Left cardiac atrium (tissue), 4 donors: Measurements from ENCODE around the gene ANXA6. TPM values are rescaled to one million over a fixed set of nuclear protein-coding genes. Genes with fewer than 3 reads are reported as not detected.
A peak's percentile ranks its signal among the peaks of the same experiment; 100 is the strongest.

Experiments used
- ATAC-seq, 2 donors: fragments of 200-7000 bp; cut with Tn5 transposase; one replicate each; pipeline ENCODE4 v1.9.1; 2020; ENCODE audit warnings: mild to moderate bottlenecking in 2 of 2, moderate library complexity in 2 of 2
- DNase-seq: peaks from one replicate; pipeline ENCODE4 v3.0.0-alpha.2; 2020
- intact Hi-C, 2 donors: fragments of 100-400 bp; cut with DNase I; formaldehyde crosslinking; loops; one replicate each; pipeline versions ENCODE4 v1.14.1 to v1.15.1; 2022 to 2023
- total RNA-seq, 2 donors: library from RNA; stranded (reverse); fragmentation: NEBNext Ultra II Directional; extraction: Animal tissue kit (Norgen Biotek cat#: 25700); gene quantifications; one replicate each; pipeline ENCODE4 v1.2.1, GENCODE V29; 2021
- donor health status: DM: no; HTN: yes; CAD: no.
- donor health status: DM: no; HTN: yes; CAD: no; lungs with severe emphysema.
- donor health status: DM: yes; HTN: yes; CAD: no.
- donor health status: Dilated cardiomyopathy.

The ANXA6 gene
- total RNA-seq, 2 donors from 2014 or later: 218 to 220 TPM

DNA sequence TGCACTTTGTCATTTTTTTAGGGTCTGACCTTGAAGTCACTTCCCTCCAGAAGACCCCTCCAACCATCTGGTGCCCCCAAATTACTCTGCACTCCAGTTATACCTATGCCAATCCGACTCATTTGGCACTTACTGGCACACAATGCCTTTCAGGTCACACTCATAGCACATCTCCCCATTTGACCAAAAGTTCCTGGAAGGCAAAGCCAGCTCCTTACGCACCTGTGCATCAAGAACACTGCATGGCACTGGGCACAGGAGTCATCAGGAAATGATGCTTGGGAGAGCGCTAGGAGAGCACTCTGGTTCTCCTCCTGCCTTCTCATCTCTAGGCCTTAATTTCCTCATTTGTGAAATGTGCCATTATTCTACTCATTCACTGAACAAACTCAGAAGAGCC lies 79.6 kb downstream of the ANXA6 start:
- no peak for DNase-seq

DNA sequence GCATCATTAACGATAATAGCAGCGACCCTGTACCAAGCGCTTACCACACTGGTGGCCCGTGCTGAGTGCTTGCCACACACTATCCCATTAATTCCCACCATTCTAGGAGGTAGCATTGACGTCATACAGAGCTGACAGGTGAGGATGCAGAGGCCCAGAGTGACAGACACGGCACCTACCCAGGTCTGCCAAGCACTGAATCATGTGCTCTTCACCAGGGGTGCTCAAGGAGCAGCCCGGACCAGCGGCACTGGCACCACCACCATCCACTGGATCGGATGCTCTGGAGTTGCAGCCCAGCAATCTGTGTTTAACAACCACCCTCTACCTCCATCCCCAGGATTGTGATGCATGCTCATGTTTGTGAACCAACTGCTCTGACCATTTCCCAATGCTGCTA lies 80.2 kb downstream of the ANXA6 start:
- ATAC-seq (no peak), DNase-seq (no peak)
- intact Hi-C loops: no loop called here

More for the DNA sequence above, 79.6 kb downstream of the ANXA6 start:
- intact Hi-C loops: no loop called here
- no peak for ATAC-seq

DNA sequence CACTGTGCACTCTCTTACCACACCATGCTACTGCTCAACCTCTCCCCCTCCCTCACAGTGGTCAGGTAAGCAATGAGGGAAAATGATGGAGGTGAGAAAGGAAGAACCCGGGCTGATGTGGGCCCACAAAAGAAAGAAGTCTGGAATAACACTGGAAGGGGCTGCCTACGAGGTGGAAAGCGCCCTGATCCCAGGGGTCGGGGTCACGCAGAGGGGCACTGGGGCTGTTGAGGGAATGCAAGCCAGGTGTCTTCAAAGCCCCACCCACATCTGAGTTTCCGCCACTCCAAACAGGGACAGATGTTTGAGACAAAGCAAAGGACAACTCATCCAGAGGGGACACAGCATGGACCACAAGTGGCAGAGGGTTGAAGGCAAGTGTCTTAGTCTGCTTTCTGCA lies 81.0 kb downstream of the ANXA6 start:
- intact Hi-C loops: no loop called here
- ATAC-seq: no peak
- no peak for DNase-seq

DNA sequence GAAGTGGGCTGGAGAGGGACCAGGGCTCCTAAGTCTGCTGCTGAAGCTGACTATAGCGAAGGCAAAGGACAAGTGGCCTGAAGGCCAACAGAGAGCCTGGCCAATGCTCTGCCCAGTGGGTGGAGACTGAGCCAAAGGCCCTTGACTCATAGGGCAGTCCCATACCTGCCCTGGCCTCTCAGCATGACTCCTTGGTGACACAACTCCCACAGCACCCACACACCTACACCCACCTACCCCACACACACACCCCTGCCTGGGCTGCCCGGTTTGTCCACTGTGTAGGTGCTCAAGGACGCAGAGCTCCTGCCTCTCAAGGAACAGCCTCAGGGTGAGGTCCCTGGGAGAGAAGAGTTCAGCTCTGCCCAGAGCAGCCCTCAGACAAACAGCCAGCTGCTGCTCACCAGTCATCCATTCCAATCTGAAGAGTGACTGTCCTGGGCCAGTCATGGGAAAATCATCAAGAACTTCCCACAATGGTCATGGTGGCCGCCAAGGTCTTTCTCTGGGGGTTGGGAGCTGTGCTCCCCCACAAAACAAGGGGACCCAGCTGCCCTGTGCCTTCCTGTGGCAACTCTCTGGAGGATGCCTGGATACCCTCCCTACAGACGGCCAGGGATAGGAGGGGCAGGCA lies 81.8 kb downstream of the ANXA6 start:
- ATAC-seq (peak in 1 of 2 donors; percentile 28), DNase-seq (no peak)
- intact Hi-C loops: no loop called here

DNA sequence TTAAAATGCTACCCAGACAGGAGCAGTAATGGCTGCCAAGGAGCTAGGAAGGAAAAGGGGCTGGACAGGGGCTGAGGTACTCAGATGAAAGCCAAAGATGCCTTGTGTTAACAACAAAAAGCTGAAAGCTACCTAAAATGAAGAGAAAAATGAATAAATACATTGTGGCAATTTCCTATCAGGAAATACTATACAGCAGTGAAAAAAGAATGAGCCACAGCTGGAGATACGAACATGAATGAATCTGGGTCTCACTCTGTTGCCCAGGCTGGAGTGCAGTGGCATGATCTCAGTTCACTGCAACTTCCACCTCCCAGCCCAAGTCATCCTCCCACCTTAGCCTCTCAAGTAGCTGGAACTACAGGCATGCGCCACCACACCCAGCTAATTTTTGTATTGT lies 83.0 kb downstream of the ANXA6 start:
- ATAC-seq (no peak), DNase-seq (no peak)
- intact Hi-C loops: no loop called here

DNA sequence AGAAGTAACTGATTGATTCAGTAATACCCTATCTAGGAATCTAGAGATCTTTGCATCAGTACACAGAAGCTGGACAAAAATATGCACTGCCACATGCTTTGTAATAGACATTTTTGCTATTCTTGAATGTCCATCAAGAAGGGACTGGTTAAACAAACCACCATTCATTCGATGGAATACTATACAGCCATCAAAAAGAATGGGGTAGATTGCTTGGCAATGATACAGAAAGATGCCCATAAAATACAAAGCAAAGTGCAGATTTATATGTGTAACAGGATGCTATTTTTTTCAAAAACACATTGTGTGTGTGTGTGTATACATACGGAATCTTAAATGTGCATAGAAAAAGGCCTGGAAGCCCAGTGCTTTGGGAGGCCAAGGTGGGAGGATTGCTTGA lies 84.3 kb downstream of the ANXA6 start:
- intact Hi-C loops: no loop called here
- ATAC-seq (no peak), DNase-seq (no peak)

DNA sequence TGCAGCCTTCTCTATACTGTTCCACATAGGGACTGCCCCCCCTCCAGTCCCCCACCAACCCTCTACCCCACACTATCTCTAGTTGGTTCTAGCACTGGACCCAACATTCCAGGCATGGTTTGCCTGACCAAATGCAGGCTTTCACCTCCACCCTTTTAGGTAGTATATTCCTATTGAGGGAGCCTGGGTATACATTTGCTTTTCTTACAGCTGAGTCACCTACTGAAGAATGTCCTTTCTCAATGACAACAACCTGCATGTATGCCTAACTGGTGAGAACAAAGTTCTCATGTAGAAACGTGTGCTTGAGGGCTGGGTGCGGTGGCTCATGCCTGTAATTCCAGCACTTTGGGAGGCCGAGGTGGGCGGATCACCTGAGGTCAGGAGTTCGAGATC lies 85.0 kb downstream of the ANXA6 start:
- ATAC-seq: no peak
- intact Hi-C loops: no loop called here
- DNase-seq: no peak

DNA sequence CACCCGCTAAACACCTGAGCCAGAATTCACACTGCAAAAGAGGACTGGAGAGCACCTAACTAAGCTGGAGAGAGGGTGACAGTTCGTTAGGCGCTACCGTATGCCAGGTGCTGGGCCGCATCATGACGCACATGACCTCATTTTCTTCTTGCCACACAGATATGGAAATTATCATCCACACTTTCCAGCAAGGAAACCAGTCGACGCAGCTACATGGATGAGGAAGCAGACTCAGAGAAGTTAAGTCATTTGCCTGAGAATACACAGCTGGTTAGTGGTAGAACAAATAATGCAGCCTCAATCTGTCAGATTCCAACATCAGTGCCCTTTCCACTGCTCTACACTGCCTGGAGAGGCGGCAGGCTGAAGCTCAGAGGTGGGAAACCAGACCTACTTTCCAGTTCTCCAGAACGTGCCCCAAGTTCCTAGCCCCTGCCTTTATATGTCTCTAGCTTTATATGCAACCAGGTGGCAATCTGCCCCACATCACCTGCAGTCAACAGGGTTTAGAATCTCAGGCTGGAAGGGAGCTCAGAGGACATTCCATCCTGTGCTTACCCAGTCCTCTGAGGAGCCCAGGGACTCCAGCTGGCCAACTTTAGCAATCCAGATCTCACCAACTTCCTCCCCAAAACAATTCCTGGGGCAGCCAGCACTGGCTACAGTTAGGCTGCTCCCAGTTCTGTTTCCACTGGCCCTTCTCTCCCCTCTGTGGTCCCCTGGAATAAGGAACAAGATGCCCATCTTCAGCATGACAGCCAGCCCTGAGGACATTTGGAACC lies 85.5 kb downstream of the ANXA6 start:
- intact Hi-C loops: no loop called here
- peak in 1 of 2 donors; percentile 25 for ATAC-seq
- DNase-seq: no peak

DNA sequence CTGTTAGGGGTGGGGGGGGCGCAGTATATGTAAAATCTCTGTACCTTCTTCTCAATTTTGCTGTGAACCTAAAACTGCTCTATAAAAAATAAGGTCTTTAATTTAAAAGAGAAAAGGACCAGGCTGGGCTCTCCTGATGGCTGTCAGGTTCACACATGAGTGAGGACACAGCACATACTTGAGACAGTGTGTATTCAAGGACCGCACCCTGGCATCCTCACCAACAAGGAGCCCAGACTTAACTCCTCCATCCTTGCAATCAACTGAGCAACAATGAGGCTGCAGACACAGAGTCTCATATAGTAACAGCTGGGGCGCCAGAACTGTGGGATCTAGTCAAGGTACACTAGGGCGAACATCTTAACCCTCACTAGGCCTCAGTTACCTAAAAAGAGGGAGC lies 86.6 kb downstream of the ANXA6 start:
- intact Hi-C loops: no loop called here
- ATAC-seq: no peak
- no peak for DNase-seq

DNA sequence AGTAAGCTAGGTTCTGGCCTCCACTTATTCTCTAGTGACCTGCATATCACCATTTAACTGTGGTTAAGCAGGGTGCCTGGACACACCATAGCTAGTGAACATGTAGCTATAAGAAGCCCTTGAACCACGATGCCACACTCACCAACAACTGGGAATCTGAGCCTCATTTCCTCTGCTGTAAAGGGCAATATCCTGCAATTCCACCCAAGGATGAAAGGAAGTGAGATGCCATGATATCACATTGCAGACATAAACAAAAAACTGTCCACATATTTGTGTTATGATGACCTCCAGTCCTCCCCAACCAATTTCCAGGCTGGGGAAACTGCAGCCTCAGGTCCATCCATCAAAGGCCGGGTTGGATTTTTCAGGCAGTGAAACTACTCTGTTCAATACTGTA lies 87.1 kb downstream of the ANXA6 start:
- no peak for ATAC-seq
- intact Hi-C loops: no loop called here
- no peak for DNase-seq

DNA sequence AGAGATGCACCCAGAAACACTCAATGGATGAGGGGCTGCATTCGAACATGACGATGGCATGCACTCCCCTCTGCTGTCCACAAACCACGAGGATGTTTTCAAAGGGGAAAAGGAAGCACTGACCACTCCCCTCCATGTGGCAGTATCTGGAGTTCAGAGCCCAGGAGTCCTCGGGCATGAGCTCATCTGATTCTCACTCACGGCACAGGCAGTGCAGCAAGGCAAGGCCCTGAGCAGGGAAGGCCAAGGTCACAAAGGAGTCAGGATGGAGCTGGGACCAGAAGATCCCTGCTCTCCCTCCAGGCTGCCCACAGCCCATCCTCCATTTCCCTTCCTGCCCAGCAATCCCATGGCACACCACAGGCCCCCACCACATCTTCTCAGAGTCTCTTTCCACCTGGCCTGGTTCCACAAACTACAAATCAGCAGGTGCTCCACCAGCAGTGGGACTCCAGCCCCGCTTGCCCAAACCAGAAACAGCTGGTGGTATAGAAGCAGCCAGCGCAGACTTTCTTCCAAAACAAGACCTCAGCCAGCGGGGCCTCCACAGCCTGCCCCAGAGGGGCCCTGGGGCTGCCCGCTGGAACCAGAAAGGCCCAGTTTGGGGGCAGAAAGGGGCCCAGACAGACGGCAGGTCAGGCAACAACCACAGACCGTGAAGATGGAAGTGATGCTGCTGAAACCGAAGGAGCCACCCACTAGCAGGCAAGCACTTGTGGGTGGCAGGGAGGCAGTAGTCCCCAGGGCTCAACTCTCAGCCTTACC lies 89.0 kb downstream of the ANXA6 start:
- intact Hi-C loops: no loop called here
- peak; percentile 28 to 53 for ATAC-seq
- DNase-seq: no peak

DNA sequence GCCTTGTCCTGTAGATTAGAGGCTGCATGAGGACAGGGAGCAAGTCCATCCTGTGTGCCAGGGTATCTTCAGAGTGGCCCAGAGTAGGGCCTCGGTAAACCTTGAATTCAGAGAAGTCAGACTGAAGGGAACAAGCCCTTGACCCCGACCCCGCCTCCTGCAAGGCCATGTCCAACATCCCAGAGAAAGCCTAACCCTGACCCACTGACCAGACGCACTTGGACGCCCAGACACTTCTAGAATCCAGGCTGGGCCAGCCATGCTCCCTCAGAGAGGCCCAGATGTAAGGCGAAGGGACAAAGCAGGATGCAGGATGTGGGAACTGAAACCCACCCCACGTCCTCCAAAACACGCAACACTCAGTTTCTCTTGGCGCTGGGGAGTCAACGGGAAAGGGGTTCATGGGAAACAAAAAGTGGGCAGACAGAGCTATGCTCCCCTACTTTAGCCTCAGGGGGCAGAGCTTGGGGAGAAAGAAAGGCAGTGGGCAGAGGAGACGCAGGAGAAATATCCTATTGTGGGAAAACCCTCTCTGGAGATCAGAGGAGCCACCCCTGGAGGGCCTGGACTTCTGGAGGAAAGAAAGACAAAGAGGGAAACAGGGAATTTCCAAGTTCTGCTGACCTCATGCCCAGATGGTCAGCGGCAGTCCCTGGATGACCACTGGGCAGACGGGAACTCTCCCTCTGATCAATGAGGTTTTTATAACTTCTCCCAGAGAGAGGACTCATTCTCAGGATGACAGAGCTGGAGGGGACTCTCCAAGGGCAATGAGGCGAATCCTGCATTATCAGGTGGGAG lies 89.7 kb downstream of the ANXA6 start:
- DNase-seq (no peak), ATAC-seq (no peak)
- intact Hi-C loops: no loop called here

DNA sequence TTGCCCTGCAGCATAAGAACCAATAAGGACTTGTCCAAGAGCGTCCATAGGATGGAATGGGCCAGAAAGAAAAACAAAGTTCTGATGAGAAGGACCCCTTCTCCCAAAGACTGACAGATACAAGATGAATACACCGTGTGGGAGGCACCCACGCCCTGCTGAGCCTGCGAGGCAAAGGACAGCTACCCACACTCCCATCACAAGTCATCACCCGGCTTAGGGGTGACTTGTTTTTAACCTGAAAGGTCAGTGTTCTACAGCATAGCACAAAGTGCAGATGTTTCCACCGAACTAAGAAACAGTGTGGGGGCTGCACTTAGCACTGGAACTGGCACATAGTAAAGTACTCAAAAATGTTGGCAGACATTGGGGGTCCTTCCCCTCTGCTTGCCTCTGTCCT lies 90.7 kb downstream of the ANXA6 start:
- no peak for ATAC-seq
- intact Hi-C loops: no loop called here

DNA sequence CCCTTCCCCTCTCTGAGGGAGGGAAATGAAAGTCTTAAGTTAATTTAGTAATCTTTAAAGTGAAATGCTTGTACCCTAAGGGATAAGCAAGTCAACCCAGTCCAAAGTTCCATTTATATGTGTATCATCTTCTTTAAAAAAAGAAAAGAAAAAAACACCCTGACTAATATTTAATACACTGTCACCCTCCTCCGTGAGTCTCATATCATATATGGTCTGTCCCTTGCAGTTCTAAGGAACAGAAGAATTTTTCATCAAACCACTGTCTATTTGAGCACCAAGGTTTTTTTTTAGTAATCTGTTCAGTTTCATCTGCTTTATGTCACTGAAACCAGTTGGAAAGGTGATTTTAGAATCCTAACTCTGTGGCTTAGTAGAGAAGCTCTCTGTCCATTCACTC lies 92.0 kb downstream of the ANXA6 start:
- intact Hi-C loops: no loop called here
- no peak for ATAC-seq

More for the DNA sequence above, 90.7 kb downstream of the ANXA6 start:
- DNase-seq: no peak

DNA sequence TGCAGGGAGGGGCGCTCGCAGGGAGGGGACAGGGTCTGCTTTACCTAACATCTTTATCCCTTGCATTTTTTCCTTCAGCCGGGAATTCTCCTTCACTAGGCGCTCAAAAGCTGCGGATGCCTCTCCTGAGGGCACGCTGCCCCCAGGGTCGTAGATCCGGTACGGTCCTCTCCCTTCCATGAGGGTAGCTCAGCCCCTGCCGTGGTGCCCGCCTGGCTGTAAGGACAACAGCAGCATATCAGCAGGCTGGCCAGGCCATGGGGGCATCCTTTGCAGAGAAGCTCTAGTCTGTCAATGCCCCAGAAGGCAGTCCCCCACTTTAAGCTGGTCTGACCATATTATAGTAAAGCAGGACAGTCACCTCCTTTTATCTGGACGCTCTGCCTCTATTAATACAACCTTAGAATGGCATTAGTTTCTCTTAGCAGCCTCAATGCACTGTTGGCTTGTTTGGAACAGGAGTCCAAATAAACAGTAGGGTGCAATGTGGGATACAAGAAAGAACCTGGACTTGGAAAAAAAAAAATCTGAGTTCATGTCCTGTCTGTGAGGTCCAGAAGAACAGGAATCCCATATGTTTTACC lies 92.6 kb downstream of the ANXA6 start:
- ATAC-seq: no peak
- intact Hi-C loops: no loop called here
- no peak for DNase-seq

More for the DNA sequence above, 92.0 kb downstream of the ANXA6 start:
- no peak for DNase-seq

DNA sequence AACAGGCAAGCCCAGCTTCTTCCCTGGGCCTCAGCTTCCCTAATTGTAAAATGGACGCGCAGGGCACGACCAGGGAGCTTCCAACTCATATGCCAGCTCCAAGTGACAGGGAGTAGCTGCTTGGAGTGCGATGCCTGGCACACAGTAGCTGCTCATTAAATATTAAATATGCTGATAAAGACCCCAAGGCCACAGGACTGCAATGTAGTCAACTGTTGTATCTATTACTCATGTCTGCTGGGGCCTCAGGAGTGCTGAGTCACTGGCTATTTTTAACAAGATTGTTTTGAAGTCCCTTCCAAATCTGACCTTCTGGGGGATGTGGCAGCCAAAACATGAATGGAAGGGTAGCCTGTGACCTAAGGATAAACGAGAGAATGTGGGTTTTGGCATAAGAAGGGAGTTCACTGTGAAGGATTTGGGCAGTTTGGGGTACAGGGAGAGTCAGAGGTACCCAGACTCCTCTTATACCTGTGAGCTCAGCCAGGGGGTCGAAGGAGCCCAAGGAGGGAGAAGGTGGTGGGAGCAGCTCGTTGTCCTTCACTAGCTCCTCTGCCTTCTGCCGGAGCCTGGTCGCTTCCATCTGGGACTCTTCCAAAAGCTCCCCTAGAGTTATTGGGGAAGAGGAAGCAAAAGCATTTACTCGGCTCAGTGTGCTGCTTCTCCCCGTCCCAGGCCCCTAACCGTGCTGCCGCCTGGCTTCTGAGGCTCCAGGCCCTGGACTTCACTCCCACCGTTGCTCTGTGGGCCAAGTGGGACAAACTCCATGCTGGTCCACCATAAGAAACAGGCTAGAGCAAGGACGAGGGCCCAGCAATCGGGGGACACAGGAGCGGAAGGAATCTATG lies 94.2 kb downstream of the ANXA6 start:
- ATAC-seq (peak; percentile 41 to 76), DNase-seq (no peak)
- intact Hi-C loops: no loop called here

DNA sequence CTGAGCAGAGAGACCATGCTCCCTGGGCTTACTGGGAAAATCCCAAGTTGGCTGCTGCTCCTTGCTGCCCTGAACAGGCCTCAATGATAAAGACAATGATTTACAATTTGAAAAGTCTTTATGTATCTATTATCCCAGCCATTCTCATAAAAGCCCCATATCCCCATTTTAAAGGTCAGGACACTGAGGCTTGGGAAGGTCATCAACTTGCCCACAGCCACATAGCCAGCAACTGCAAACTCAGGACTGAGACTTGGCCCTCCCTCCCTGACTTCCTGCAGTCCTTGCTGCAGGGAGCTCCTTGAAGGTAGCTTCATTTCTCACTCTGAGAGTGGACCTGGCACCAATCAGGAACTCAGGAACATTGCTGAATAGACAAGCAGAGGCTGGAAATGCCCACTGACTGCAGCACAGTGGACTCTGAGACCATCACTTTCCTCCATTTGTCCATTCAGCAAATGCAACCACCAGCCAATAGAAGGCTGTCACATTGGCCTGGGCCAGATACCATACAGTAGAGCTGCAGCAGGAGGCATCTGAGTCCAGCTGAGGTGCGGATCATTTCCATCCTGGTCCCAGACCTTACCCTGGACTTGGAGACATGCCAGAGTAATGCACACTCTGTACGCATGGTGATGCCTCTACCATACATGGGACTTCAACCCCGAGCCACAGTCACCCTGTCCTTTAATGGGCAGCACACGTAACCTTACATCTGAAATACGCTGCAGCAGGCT lies 95.0 kb downstream of the ANXA6 start:
- ATAC-seq (no peak), DNase-seq (no peak)
- intact Hi-C loops: no loop called here

DNA sequence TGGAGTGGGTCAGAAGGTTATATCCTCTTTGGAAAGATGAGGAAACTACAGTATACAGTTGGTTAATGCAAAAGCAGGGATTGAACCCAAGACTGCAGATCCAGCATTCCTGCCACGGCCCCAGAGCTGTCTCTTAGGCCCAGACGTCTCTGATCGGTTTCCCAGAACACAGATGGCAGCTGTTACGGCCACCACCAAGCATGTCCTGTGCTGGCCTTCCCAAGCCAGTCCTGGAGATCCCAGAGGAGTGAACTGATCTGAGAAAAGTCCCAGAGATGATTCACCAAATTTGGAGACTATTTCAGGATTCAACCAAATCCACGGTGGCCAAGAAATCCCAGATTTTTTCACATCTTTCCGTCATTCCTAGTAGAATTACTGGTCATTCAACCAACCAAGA lies 96.8 kb downstream of the ANXA6 start:
- DNase-seq (no peak), ATAC-seq (peak; percentile 21 to 24)
- intact Hi-C loops: no loop called here
